Measurements from ENCODE around the gene RGS9.

DNA sequence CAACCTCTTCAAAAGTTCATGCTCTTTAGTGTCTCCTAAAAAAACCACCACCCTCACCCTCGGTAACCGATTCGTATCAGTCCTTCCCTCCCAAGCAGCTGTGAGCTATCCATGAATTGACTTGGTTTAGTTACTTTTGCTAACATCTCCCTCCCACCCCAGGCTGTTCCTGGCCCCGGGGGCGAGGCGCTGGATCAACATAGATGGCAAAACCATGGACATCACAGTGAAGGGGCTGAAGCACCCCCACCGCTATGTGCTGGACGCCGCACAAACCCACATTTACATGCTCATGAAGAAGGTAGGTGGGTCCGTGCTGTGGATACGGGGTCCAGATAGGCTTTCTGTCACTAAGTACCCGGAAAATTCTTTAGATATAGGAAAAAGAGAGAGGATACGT, 66.8 kb downstream of the RGS9 start:
- no peak for TF ChIP-seq POLR2A (IDR thresholded peaks at IDR 0.05)
- TF ChIP-seq, protein P1, sequence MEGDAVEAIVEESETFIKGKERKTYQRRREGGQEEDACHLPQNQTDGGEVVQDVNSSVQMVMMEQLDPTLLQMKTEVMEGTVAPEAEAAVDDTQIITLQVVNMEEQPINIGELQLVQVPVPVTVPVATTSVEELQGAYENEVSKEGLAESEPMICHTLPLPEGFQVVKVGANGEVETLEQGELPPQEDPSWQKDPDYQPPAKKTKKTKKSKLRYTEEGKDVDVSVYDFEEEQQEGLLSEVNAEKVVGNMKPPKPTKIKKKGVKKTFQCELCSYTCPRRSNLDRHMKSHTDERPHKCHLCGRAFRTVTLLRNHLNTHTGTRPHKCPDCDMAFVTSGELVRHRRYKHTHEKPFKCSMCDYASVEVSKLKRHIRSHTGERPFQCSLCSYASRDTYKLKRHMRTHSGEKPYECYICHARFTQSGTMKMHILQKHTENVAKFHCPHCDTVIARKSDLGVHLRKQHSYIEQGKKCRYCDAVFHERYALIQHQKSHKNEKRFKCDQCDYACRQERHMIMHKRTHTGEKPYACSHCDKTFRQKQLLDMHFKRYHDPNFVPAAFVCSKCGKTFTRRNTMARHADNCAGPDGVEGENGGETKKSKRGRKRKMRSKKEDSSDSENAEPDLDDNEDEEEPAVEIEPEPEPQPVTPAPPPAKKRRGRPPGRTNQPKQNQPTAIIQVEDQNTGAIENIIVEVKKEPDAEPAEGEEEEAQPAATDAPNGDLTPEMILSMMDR (IDR thresholded peaks at IDR 0.05): no peak

All from body of pancreas (tissue), 4 donors.